SU-DHL-6 (cell line): ENCODE measurements around the gene ITPR2.

Source experiments
- H2AFZ ChIP-seq: fragments of 200-600 bp; sonication (generic); 2 replicates; pipeline ENCODE4 v1.6.1; 2014; ENCODE audit warnings: low read depth, mild to moderate bottlenecking, moderate library complexity, mixed read lengths, antibody characterized with exemption, low read length; ENCODE audit not compliant: severe bottlenecking
- H3F3A ChIP-seq: fragments of 200-600 bp; shearing (Covaris generic); 2 replicates; pipeline ENCODE4 v1.6.0; 2016; ENCODE audit warnings: antibody characterized with exemption, mild to moderate bottlenecking; ENCODE audit not compliant: insufficient read depth
- H3K27ac ChIP-seq: fragments of 200-600 bp; sonication (generic); 2 replicates; pipeline ENCODE4 v1.5.1; 2016; ENCODE audit warnings: low read depth, mild to moderate bottlenecking, low read length, moderate library complexity, mixed read lengths
- H3K27me3 ChIP-seq: fragments of 200-600 bp; sonication (generic), shearing (Covaris generic); 2 replicates; pipeline ENCODE4 v1.6.0; 2014; ENCODE audit warnings: mild to moderate bottlenecking, low read length
- H3K36me3 ChIP-seq: fragments of 200-600 bp; sonication (generic); 2 replicates; pipeline ENCODE4 v1.6.1; 2014; ENCODE audit warnings: mild to moderate bottlenecking, low read length, mixed read lengths
- H3K4me2 ChIP-seq: fragments of 300-600, 200-600 bp; shearing (Covaris generic), sonication (generic); 2 replicates; pipeline ENCODE4 v1.6.0; 2014; ENCODE audit warnings: low read length, low read depth, mild to moderate bottlenecking; ENCODE audit not compliant: poor library complexity, severe bottlenecking
- H3K4me3 ChIP-seq: fragments of 200-600 bp; sonication (generic); 2 replicates; pipeline ENCODE4 v1.5.1; 2014; ENCODE audit warnings: antibody characterized with exemption, low read length, mild to moderate bottlenecking, mixed read lengths; ENCODE audit not compliant: insufficient read depth, poor library complexity, severe bottlenecking
- H3K79me2 ChIP-seq: fragments of 200-600 bp; sonication (generic); 2 replicates; pipeline ENCODE4 v1.6.1; 2014; ENCODE audit warnings: mild to moderate bottlenecking, low read length, moderate library complexity; ENCODE audit not compliant: insufficient read depth
- H3K9ac ChIP-seq: fragments of 200-600 bp; sonication (generic); 2 replicates; pipeline ENCODE4 v1.7.0; 2014; ENCODE audit warnings: mild to moderate bottlenecking, low read length
- H3K9me2 ChIP-seq: fragments of 200-600 bp; sonication (generic); replicated peaks from 2 replicates; pipeline ENCODE4 v1.6.1; 2014; ENCODE audit warnings: low read length; ENCODE audit not compliant: insufficient read depth
- H3K9me3 ChIP-seq: fragments of 200-600 bp; sonication (generic); 2 replicates; pipeline ENCODE4 v1.6.1; 2014; ENCODE audit warnings: low read length, mixed read lengths; ENCODE audit not compliant: insufficient read depth
- H4K20me1 ChIP-seq: fragments of 200-600 bp; sonication (generic); 2 replicates; pipeline ENCODE4 v1.6.1; 2014; ENCODE audit warnings: low read depth, mild to moderate bottlenecking, antibody characterized with exemption, low read length, moderate library complexity, mixed read lengths
- EZH2phosphoT487 ChIP-seq: fragments of 200-600 bp; sonication (generic), shearing (Covaris generic); conservative IDR thresholded peaks from 2 replicates; pipeline ENCODE4 v1.6.1; 2018; ENCODE audit warnings: mild to moderate bottlenecking, antibody characterized with exemption, low read length, moderate library complexity, mixed read lengths
- TF ChIP-seq, protein P1 (sequence below): fragments of 200-600 bp; sonication (generic); IDR thresholded peaks from one replicate; pipeline ENCODE4 v1.5.1; 2017; ENCODE audit warnings: antibody characterized with exemption, mild to moderate bottlenecking, low read length, moderate library complexity; ENCODE audit not compliant: insufficient read depth, poor library complexity, severe bottlenecking

The ITPR2 gene

GRCh38 chr12:26818636-26819035 lies 14.4 kb downstream of the ITPR2 start:
- H3K27me3 ChIP-seq, result no peaks in the 10 kb centered on the region
- no peaks in the 10 kb centered on the region for H3K79me2 ChIP-seq
- H2AFZ ChIP-seq, result no peak overlapping the region
- H3K9ac ChIP-seq, result no peak overlapping the region
- H3K4me2 ChIP-seq, result no peak overlapping the region
- H3K36me3 ChIP-seq, result no peaks in the 10 kb centered on the region
- no peaks in the 10 kb centered on the region for H3K9me3 ChIP-seq
- no peaks in the 10 kb centered on the region for H4K20me1 ChIP-seq
- H3K27ac ChIP-seq, result no peak overlapping the region
- no peaks in the 10 kb centered on the region for H3K9me2 ChIP-seq
- no peaks in the 10 kb centered on the region for H3F3A ChIP-seq
- H3K4me3 ChIP-seq, result no peak overlapping the region
- no peak for TF ChIP-seq EZH2phosphoT487
- TF ChIP-seq, protein P1, sequence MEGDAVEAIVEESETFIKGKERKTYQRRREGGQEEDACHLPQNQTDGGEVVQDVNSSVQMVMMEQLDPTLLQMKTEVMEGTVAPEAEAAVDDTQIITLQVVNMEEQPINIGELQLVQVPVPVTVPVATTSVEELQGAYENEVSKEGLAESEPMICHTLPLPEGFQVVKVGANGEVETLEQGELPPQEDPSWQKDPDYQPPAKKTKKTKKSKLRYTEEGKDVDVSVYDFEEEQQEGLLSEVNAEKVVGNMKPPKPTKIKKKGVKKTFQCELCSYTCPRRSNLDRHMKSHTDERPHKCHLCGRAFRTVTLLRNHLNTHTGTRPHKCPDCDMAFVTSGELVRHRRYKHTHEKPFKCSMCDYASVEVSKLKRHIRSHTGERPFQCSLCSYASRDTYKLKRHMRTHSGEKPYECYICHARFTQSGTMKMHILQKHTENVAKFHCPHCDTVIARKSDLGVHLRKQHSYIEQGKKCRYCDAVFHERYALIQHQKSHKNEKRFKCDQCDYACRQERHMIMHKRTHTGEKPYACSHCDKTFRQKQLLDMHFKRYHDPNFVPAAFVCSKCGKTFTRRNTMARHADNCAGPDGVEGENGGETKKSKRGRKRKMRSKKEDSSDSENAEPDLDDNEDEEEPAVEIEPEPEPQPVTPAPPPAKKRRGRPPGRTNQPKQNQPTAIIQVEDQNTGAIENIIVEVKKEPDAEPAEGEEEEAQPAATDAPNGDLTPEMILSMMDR, result no peak

DNA sequence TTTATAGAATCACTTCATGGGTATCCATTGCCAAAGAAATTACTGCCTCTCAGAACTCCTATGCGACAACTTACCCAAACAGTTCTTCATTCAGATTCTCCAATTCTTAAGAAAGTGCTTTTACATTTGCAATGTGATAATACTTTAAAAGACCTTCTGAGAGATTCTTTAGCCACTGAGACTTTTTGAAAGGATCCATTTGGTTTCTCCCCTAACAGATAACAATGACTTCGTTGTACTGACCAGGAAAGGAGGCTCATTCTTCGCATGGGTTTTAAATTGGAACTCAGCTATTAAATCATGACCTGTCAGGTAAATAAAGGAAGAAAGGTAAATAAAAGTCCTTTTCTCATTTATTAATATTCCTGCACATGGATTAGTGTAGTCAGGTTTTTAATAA lies 14.8 kb downstream of the ITPR2 start:
- H3K4me2 ChIP-seq, result no peak overlapping the region
- no peaks in the 10 kb centered on the region for H3K9me3 ChIP-seq

DNA sequence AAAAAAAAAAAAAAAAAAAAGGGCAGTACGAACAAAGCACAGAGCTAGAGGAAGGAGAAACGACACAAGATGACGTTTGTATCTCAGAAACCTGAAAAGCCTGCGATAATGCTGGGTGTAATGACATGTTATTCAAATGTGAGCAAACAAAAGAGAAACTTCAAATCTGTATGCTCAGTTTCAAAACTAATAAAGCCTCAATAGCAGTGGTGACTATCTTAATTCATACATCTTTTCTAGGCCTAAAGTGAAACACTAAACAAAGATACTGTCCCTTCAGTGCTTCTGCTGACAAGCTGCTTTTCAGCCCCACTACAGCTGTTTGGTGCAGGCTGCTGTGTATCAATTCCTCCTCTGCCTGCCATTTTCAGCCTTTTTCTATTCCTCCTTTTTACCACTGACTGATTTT lies 15.8 kb downstream of the ITPR2 start:
- Histone ChIP-seq H3F3A (no peaks in the 10 kb centered on the region), H3K9me3 (no peaks in the 10 kb centered on the region), H3K9ac (no peak overlapping the region), H3K27me3 (no peaks in the 10 kb centered on the region), H3K36me3 (no peaks in the 10 kb centered on the region), H2AFZ (no peak overlapping the region), H3K79me2 (no peaks in the 10 kb centered on the region), H3K4me3 (no peak overlapping the region), H4K20me1 (no peaks in the 10 kb centered on the region), H3K27ac (no peak overlapping the region), H3K4me2 (no peak overlapping the region), H3K9me2 (no peaks in the 10 kb centered on the region)
- TF ChIP-seq, protein P1, result no peak
- TF ChIP-seq EZH2phosphoT487, result no peak

More for the DNA sequence above, 14.8 kb downstream of the ITPR2 start:
- Histone ChIP-seq H3K27ac (no peak overlapping the region), H3K9me2 (no peaks in the 10 kb centered on the region), H3F3A (no peaks in the 10 kb centered on the region), H3K9ac (no peak overlapping the region), H2AFZ (no peak overlapping the region), H3K36me3 (no peaks in the 10 kb centered on the region), H4K20me1 (no peaks in the 10 kb centered on the region), H3K27me3 (no peaks in the 10 kb centered on the region), H3K4me3 (no peak overlapping the region), H3K79me2 (no peaks in the 10 kb centered on the region)
- TF ChIP-seq, protein P1, result no peak
- TF ChIP-seq EZH2phosphoT487, result no peak

- Histone ChIP-seq H3K79me2 (no peaks in the 10 kb centered on the region), H3K4me2 (no peak overlapping the region), H3K9ac (no peak overlapping the region), H3K9me3 (no peaks in the 10 kb centered on the region), H3K36me3 (no peaks in the 10 kb centered on the region), H3K9me2 (no peaks in the 10 kb centered on the region), H4K20me1 (no peaks in the 10 kb centered on the region), H3F3A (no peaks in the 10 kb centered on the region), H3K4me3 (no peak overlapping the region), H2AFZ (no peak overlapping the region), H3K27ac (no peak overlapping the region), H3K27me3 (no peaks in the 10 kb centered on the region)
- no peak for TF ChIP-seq EZH2phosphoT487
- TF ChIP-seq, protein P1, result no peak
Observed at GRCh38 chr12:26813812-26814211, 19.2 kb downstream of the ITPR2 start.
